SK-N-SH treated with all-trans-retinoic acid at 6 μM for 48 hours (cell line): Measurements from ENCODE around the gene NFKBIZ.

Experiments used
- CSDC2 ChIP-seq: fragments of 250-450 bp; sonication (Bioruptor Pico); IDR thresholded peaks from 2 replicates; pipeline ENCODE4 v1.5.0; 2020; ENCODE audit warnings: mild to moderate bottlenecking, moderate library complexity
- CSRNP3 ChIP-seq: fragments of 250-450 bp; sonication (Bioruptor Pico); IDR thresholded peaks from 2 replicates; pipeline ENCODE4 v1.5.1; 2021; ENCODE audit warnings: mild to moderate bottlenecking, moderate library complexity
- ESRRG ChIP-seq: fragments of 250-450 bp; sonication (Bioruptor Pico); IDR thresholded peaks from 2 replicates; pipeline ENCODE4 v1.6.1; 2021; ENCODE audit warnings: mild to moderate bottlenecking
- RARB ChIP-seq: fragments of 250-450 bp; sonication (Bioruptor Pico); IDR thresholded peaks from 2 replicates; pipeline ENCODE4 v1.8.0; 2021; ENCODE audit warnings: mild to moderate bottlenecking, moderate library complexity
- SNAI2 ChIP-seq: fragments of 250-450 bp; sonication (Bioruptor Pico); IDR thresholded peaks from 2 replicates; pipeline ENCODE4 v1.5.0; 2020; ENCODE audit warnings: mild to moderate bottlenecking, moderate library complexity
- TOX ChIP-seq: fragments of 250-450 bp; sonication (Bioruptor Pico); IDR thresholded peaks from 2 replicates; pipeline ENCODE4 v1.8.0; 2021; ENCODE audit warnings: mild to moderate bottlenecking, moderate library complexity, borderline replicate concordance
- ZFP3 ChIP-seq: fragments of 250-450 bp; sonication (Bioruptor Pico); IDR thresholded peaks from 2 replicates; pipeline ENCODE4 v1.5.0; 2020; ENCODE audit warnings: mild to moderate bottlenecking, moderate library complexity
- ZNF565 ChIP-seq: fragments of 450-650 bp; formaldehyde crosslinking; conservative IDR thresholded peaks from 2 replicates; pipeline ENCODE4 v1.5.0; 2020; ENCODE audit warnings: low read depth, mild to moderate bottlenecking, moderate library complexity
- ZNF70 ChIP-seq: fragments of 450-650 bp; formaldehyde crosslinking; IDR thresholded peaks from 2 replicates; pipeline ENCODE4 v1.5.0; 2020; ENCODE audit warnings: mild to moderate bottlenecking, moderate library complexity
- TF ChIP-seq, protein P1 (sequence below): fragments of 250-450 bp; sonication (Bioruptor Pico); IDR thresholded peaks from 2 replicates; pipeline ENCODE4 v1.5.1; 2020; ENCODE audit warnings: low read depth, mild to moderate bottlenecking, moderate library complexity

DNA sequence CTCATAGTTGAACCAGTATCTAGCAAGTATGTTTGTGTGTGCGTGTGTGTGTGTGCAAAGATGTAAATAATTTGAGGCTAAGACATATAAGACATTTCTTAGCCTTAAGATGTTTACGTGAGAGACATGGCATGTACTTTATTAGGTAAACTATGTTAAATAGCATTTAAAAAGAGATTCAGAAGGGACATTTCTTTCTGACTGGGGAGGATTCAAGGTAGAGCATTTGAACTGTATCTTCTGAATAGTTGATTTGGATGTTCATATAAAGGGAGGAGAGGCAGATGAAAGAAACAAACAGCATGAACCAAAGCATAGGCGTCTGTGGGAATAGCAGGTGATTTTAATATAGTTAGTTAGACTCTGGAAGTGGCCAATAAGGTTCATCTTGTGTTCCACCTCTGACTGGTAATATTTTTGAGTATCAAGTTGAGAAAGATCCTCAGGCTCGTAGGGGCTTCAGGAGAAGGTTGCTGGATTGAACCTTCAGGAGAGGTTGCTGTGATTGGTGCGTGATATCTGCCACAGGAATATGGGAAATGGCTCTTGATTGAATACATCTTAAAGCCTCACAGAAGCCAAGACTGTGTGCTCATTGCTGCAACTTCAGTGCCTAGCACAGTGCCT lies 12.6 kb downstream of the NFKBIZ start:
- TF ChIP-seq CSDC2 (CRISPR knock-in tag) (no peak), ZNF565 (no peak), ZNF70 (CRISPR knock-in tag) (no peak), ZFP3 (CRISPR knock-in tag) (no peak), SNAI2 (CRISPR knock-in tag) (no peak), ESRRG (CRISPR knock-in tag) (0 out of 2 replicates have a peak, but pooled peaks have one; percentile 48), RARB (peak; percentile 6; the same call in 1 of the 2 replicates), TOX (CRISPR knock-in tag) (no peak; the same call in 1 of the 2 replicates), CSRNP3 (no peak)
- TF ChIP-seq, protein P1, sequence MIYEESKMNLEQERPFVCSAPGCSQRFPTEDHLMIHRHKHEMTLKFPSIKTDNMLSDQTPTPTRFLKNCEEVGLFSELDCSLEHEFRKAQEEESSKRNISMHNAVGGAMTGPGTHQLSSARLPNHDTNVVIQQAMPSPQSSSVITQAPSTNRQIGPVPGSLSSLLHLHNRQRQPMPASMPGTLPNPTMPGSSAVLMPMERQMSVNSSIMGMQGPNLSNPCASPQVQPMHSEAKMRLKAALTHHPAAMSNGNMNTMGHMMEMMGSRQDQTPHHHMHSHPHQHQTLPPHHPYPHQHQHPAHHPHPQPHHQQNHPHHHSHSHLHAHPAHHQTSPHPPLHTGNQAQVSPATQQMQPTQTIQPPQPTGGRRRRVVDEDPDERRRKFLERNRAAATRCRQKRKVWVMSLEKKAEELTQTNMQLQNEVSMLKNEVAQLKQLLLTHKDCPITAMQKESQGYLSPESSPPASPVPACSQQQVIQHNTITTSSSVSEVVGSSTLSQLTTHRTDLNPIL (CRISPR knock-in tag): no peak
